Measurements from ENCODE around the gene MED8.

- TF ChIP-seq CTCF (IDR thresholded peaks at IDR 0.05; ENCODE audit: low read length) = no peak
- TF ChIP-seq EZH2 (optimal IDR thresholded peaks at IDR 0.05; ENCODE audit: low read depth, low read length) = no peak
These were observed 46.8 kb upstream of the MED8 start for GRCh38 chr1:43436371-43436770.
